Pancreas (tissue), 10 donors: ENCODE data around the gene LTBP4. TPM values are rescaled to one million over a fixed set of nuclear protein-coding genes. Genes with fewer than 3 reads are reported as not detected.
A peak's percentile ranks its signal among the peaks of the same experiment; 100 is the strongest.

ENCODE experiments used
- ATAC-seq, 4 donors: fragments of 200-7000 bp; cut with Tn5 transposase; one replicate each; pipeline versions ENCODE4 v1.8.0 to v1.9.1; 2020; ENCODE audit warnings: mild to moderate bottlenecking in 4 of 4, moderate library complexity in 4 of 4
- DNase-seq, 6 donors: peaks; one replicate each; pipeline ENCODE4 v3.0.0-alpha.2; 2020
- FAIRE-seq: peaks from 2 replicates; lab custom pipeline; 2012; peaks lifted over from hg19 to GRCh38; lab: Jason Lieb, UNC
- H3K27ac ChIP-seq, 4 donors: fragments of 200-600 bp; sonication (generic); 1 replicate in 3 of 4; 2 replicates in 1 of 4; pipeline versions ENCODE4 v1.5.0 to v1.8.0; 2020
- H3K27me3 ChIP-seq, 4 donors: fragments of 200-600 bp; one replicate each; pipeline ENCODE4 v1.8.0; 2021
- H3K36me3 ChIP-seq, 3 donors: fragments of 200-600 bp; sonication (generic) in 1 of 3; one replicate each; pipeline versions ENCODE4 v1.5.0 to v1.8.0; 2020 to 2021
- H3K4me1 ChIP-seq, 3 donors: fragments of 200-600 bp; one replicate each; pipeline ENCODE4 v1.8.0; 2021
- H3K4me3 ChIP-seq, 4 donors: fragments of 200-600 bp; sonication (generic) in 2 of 4; one replicate each; pipeline versions ENCODE4 v1.5.0 to v1.8.0; 2020 to 2021
- H3K9me3 ChIP-seq, 4 donors: fragments of 200-600 bp; one replicate each; pipeline ENCODE4 v1.8.0; 2021
- CTCF ChIP-seq, 4 donors: fragments of 200-600 bp; sonication (generic) in 3 of 4; IDR thresholded peaks; one replicate each; pipeline versions ENCODE4 v1.5.0 to v1.8.0; 2021; ENCODE audit warnings: antibody characterized with exemption in 4 of 4
- WGBS, 2 donors: extraction: QIAGEN DNeasy Blood & Tissue Kit; methylation state at CpG; one replicate each; pipeline ENCODE4 v1.1.7; 2013; 5-methylcytosine and 5-hydroxymethylcytosine counted together
- intact Hi-C, 3 donors: fragments of 100-400 bp; cut with DNase I; formaldehyde crosslinking; loops; one replicate each; pipeline versions ENCODE4 v1.11.1 to v1.14.2; 2022
- polyA plus RNA-seq, 2 donors: library from polyadenylated mRNA; stranded (reverse); fragments of 200-250 nt; gene quantifications; one replicate each; pipeline ENCODE4 v1.2.3, GENCODE V29; 2013
- total RNA-seq, 6 donors: library from RNA; stranded (reverse); fragmentation: NEBNext Ultra II Directional in 4 of 6; extraction: Animal tissue kit (Norgen Biotek cat#: 25700) in 4 of 6; gene quantifications; one replicate each; pipeline versions ENCODE4 v1.2.1 to v1.2.4, GENCODE V29; 2021 to 2023
- donor health status: healthy with polysubstance abuse.
- donor health status: DM: no; HTN: no; CAD: no; lungs with moderate emphysema.
- donor health status: DM: no; HTN: no; CAD: no.
- donor health status: control.
- donor health status: control.
- donor health status: Bipolar disorder and iron deficiency.
- donor health status: DM: yes; HTN: yes; CAD: no.
- donor health status: DM: no; HTN: no; CAD: no.
- donor health status: DM: no; HTN: no; CAD: no.
- donor health status: DM: yes; HTN: yes; CAD: no.

LTBP4 gene
- total and polyA plus RNA-seq, 8 donors: 18.7 to 48.9 (median 28.2) TPM

GRCh38 chr19:40639638-40639982 is 38.4 kb downstream of the LTBP4 start:
- H3K4me3 ChIP-seq: no peak overlapping the region
- FAIRE-seq (no peak), DNase-seq (no peak), ATAC-seq (no peak)
- H3K4me1 ChIP-seq: no peaks in the 10 kb centered on the region
- no peaks in the 10 kb centered on the region for H3K9me3 ChIP-seq
- H3K36me3 ChIP-seq: no peaks in the 10 kb centered on the region
- no peaks in the 10 kb centered on the region for H3K27me3 ChIP-seq
- H3K27ac ChIP-seq: no peak overlapping the region
- 65 to 73% methylated on average over 6 of the region's 6 CpGs for WGBS, 2 donors
- intact Hi-C loops: loop anchor here in 1 of 3 donors (10.0 kb wide), 2 partner anchors 335 to 495 kb away; no protein-coding TSS in a partner anchor
- TF ChIP-seq CTCF (IDR thresholded peaks at IDR 0.05): no peak

GRCh38 chr19:40640744-40641143 is 39.6 kb downstream of the LTBP4 start:
- intact Hi-C loops: no loop called here

GRCh38 chr19:40641281-40641680 is 40.1 kb downstream of the LTBP4 start:
- DNase-seq (peak in 1 of 6 donors; percentile 6), FAIRE-seq (no peak)

More at GRCh38 chr19:40640744-40641143, 39.6 kb downstream of the LTBP4 start:
- Histone ChIP-seq H3K4me1 (no peaks in the 10 kb centered on the region), H3K27ac (no peak overlapping the region), H3K9me3 (no peaks in the 10 kb centered on the region), H3K4me3 (no peak overlapping the region), H3K36me3 (no peaks in the 10 kb centered on the region), H3K27me3 (no peaks in the 10 kb centered on the region)
- ATAC-seq: peak in 1 of 4 donors; percentile 14
- FAIRE-seq: no peak
- 33 to 47% methylated on average over 5 of the region's 5 CpGs for WGBS, 2 donors
- no peak for TF ChIP-seq CTCF (IDR thresholded peaks at IDR 0.05)
- DNase-seq: no peak

GRCh38 chr19:40642051-40642706 is 41.0 kb downstream of the LTBP4 start:
- FAIRE-seq (no peak), DNase-seq (no peak), ATAC-seq (no peak)
- WGBS, 2 donors: 84 to 91% methylated on average over 18 of the region's 18 CpGs
- intact Hi-C loops: no loop called here
- H3K4me3 ChIP-seq: no peak overlapping the region
- no peak for TF ChIP-seq CTCF (IDR thresholded peaks at IDR 0.05)
- H3K27ac ChIP-seq: no peak overlapping the region
- H3K27me3 ChIP-seq: no peaks in the 10 kb centered on the region
- no peaks in the 10 kb centered on the region for H3K36me3 ChIP-seq
- no peaks in the 10 kb centered on the region for H3K9me3 ChIP-seq
- H3K4me1 ChIP-seq: no peaks in the 10 kb centered on the region

More at GRCh38 chr19:40641281-40641680, 40.1 kb downstream of the LTBP4 start:
- H3K9me3 ChIP-seq: no peaks in the 10 kb centered on the region
- intact Hi-C loops: no loop called here
- WGBS, 2 donors: 82 to 89% methylated on average over 7 of the region's 7 CpGs
- H3K4me1 ChIP-seq: no peaks in the 10 kb centered on the region
- no peaks in the 10 kb centered on the region for H3K27me3 ChIP-seq
- no peak overlapping the region for H3K27ac ChIP-seq
- H3K36me3 ChIP-seq: no peaks in the 10 kb centered on the region
- ATAC-seq: no peak
- H3K4me3 ChIP-seq: no peak overlapping the region
- no peak for TF ChIP-seq CTCF (IDR thresholded peaks at IDR 0.05)

- Histone ChIP-seq H3K9me3 (no peaks in the 10 kb centered on the region), H3K4me1 (no peaks in the 10 kb centered on the region), H3K27me3 (no peaks in the 10 kb centered on the region), H3K4me3 (no peak overlapping the region), H3K27ac (no peak overlapping the region), H3K36me3 (no peaks in the 10 kb centered on the region)
- no peak for TF ChIP-seq CTCF (IDR thresholded peaks at IDR 0.05)
- no peak for ATAC-seq
- no peak for DNase-seq
- intact Hi-C loops: no loop called here
- WGBS, 2 donors: 61 to 64% methylated on average over 8 of the region's 8 CpGs
- FAIRE-seq: no peak
Observed at GRCh38 chr19:40642757-40643305, 41.7 kb downstream of the LTBP4 start.
